WTC11 (cell line): Measurements from ENCODE around the gene NUB1. TPM values are rescaled to one million over a fixed set of nuclear protein-coding genes. Genes with fewer than 3 reads are reported as not detected.
A peak's percentile ranks its signal among the peaks of the same experiment; 100 is the strongest.

Source experiments
- ATF1 ChIP-seq: sonication (generic); formaldehyde crosslinking; IDR thresholded peaks from 2 replicates; pipeline ENCODE4 v1.8.1; 2023; ENCODE audit warnings: mild to moderate bottlenecking, moderate library complexity, missing genetic modification reagents
- CREM ChIP-seq: sonication (generic); formaldehyde crosslinking; IDR thresholded peaks from 2 replicates; pipeline ENCODE4 v1.8.1; 2022; ENCODE audit warnings: mild to moderate bottlenecking, missing genetic modification reagents, moderate library complexity
- ELF4 ChIP-seq: sonication (generic); formaldehyde crosslinking; IDR thresholded peaks from 2 replicates; pipeline ENCODE4 v1.8.1; 2022; ENCODE audit warnings: low read depth, mild to moderate bottlenecking, moderate library complexity, missing genetic modification reagents
- ESRRA ChIP-seq: sonication (generic); formaldehyde crosslinking; IDR thresholded peaks from 2 replicates; pipeline ENCODE4 v1.8.1; 2022; ENCODE audit warnings: mild to moderate bottlenecking, missing genetic modification reagents, borderline replicate concordance
- JAZF1 ChIP-seq: fragments of 250-450 bp; sonication (Bioruptor Pico); IDR thresholded peaks from 2 replicates; pipeline ENCODE4 v1.9.0; 2021; ENCODE audit warnings: moderate library complexity, mild to moderate bottlenecking, inconsistent platforms
- KAT7 ChIP-seq: sonication (generic); formaldehyde crosslinking; IDR thresholded peaks from 2 replicates; pipeline ENCODE4 v1.8.1; 2023; ENCODE audit warnings: missing genetic modification reagents, mild to moderate bottlenecking, borderline replicate concordance
- NR3C1 ChIP-seq: sonication (generic); formaldehyde crosslinking; conservative IDR thresholded peaks from 2 replicates; pipeline ENCODE4 v1.8.1; 2023; ENCODE audit warnings: low read depth, mild to moderate bottlenecking, missing genetic modification reagents
- OVOL2 ChIP-seq: fragments of 250-450 bp; sonication (Bioruptor Pico); IDR thresholded peaks from 2 replicates; pipeline ENCODE4 v1.9.0; 2021; ENCODE audit warnings: mild to moderate bottlenecking, borderline replicate concordance
- RELA ChIP-seq: sonication (generic); formaldehyde crosslinking; IDR thresholded peaks from 2 replicates; pipeline ENCODE4 v1.8.1; 2022; ENCODE audit warnings: missing genetic modification reagents, mild to moderate bottlenecking, borderline replicate concordance
- RORB ChIP-seq: fragments of 250-450 bp; sonication (Bioruptor Pico); IDR thresholded peaks from 2 replicates; pipeline ENCODE4 v1.9.0; 2021; ENCODE audit warnings: mild to moderate bottlenecking
- SMAD3 ChIP-seq: sonication (generic); formaldehyde crosslinking; IDR thresholded peaks from 2 replicates; pipeline ENCODE4 v1.8.0; 2022; ENCODE audit warnings: missing genetic modification reagents, mild to moderate bottlenecking, borderline replicate concordance
- TCF7 ChIP-seq: sonication (generic); formaldehyde crosslinking; IDR thresholded peaks from 2 replicates; pipeline ENCODE4 v1.8.0; 2022; ENCODE audit warnings: mild to moderate bottlenecking, low read depth, missing genetic modification reagents, moderate library complexity
- TEAD1 ChIP-seq: sonication (generic); formaldehyde crosslinking; IDR thresholded peaks from 2 replicates; pipeline ENCODE4 v1.8.0; 2022; ENCODE audit warnings: mild to moderate bottlenecking, missing genetic modification reagents
- ZBTB21 ChIP-seq: sonication (generic); formaldehyde crosslinking; IDR thresholded peaks from 2 replicates; pipeline ENCODE4 v1.8.1; 2023; ENCODE audit warnings: mild to moderate bottlenecking, missing genetic modification reagents, borderline replicate concordance
- ZNF121 ChIP-seq: sonication (generic); formaldehyde crosslinking; IDR thresholded peaks from 2 replicates; pipeline ENCODE4 v1.8.0; 2023; ENCODE audit warnings: missing genetic modification reagents
- ZNF219 ChIP-seq: sonication (generic); formaldehyde crosslinking; IDR thresholded peaks from 2 replicates; pipeline ENCODE4 v1.8.0; 2023; ENCODE audit warnings: missing genetic modification reagents, mild to moderate bottlenecking, borderline replicate concordance
- ZNF232 ChIP-seq: sonication (generic); formaldehyde crosslinking; IDR thresholded peaks from 2 replicates; pipeline ENCODE4 v1.8.0; 2022; ENCODE audit warnings: mild to moderate bottlenecking, missing genetic modification reagents
- ZNF317 ChIP-seq: sonication (generic); formaldehyde crosslinking; IDR thresholded peaks from 2 replicates; pipeline ENCODE4 v1.8.1; 2023; ENCODE audit warnings: low read depth, mild to moderate bottlenecking, moderate library complexity, missing genetic modification reagents, borderline replicate concordance
- ZNF396 ChIP-seq: fragments of 250-450 bp; sonication (Bioruptor Pico); IDR thresholded peaks from 2 replicates; pipeline ENCODE4 v1.8.0; 2021; ENCODE audit warnings: mild to moderate bottlenecking, moderate library complexity, borderline replicate concordance
- ZNF425 ChIP-seq: fragments of 250-450 bp; sonication (Bioruptor Pico); conservative IDR thresholded peaks from 2 replicates; pipeline ENCODE4 v1.9.0; 2021; ENCODE audit warnings: mild to moderate bottlenecking
- ZNF671 ChIP-seq: fragments of 250-450 bp; sonication (Bioruptor Pico); IDR thresholded peaks from 2 replicates; pipeline ENCODE4 v1.8.0; 2021; ENCODE audit warnings: mild to moderate bottlenecking
- total RNA-seq: library from RNA; stranded (reverse); gene quantifications from 3 replicates; pipeline ENCODE4 v1.2.3, GENCODE V29; 2021
- TF ChIP-seq, protein P1 (sequence below): sonication (generic); formaldehyde crosslinking; IDR thresholded peaks from 2 replicates; pipeline ENCODE4 v1.8.1; 2022; ENCODE audit warnings: mild to moderate bottlenecking, missing genetic modification reagents, moderate library complexity, borderline replicate concordance
- TF ChIP-seq, protein P2 (sequence below): sonication (generic); formaldehyde crosslinking; IDR thresholded peaks from 2 replicates; pipeline ENCODE4 v1.8.0; 2022; ENCODE audit warnings: mild to moderate bottlenecking, missing genetic modification reagents
- TF ChIP-seq, protein P3 (sequence below): fragments of 250-450 bp; sonication (Bioruptor Pico); IDR thresholded peaks from 2 replicates; pipeline ENCODE4 v2.1.2; 2022; ENCODE audit warnings: mild to moderate bottlenecking, moderate library complexity

NUB1 gene
- total RNA-seq, 1 experiment from 2014 or later: 38.3 TPM

GRCh38 chr7:151381348-151382078 is 39.9 kb downstream of the NUB1 start (continued):
- TF ChIP-seq, protein P1, sequence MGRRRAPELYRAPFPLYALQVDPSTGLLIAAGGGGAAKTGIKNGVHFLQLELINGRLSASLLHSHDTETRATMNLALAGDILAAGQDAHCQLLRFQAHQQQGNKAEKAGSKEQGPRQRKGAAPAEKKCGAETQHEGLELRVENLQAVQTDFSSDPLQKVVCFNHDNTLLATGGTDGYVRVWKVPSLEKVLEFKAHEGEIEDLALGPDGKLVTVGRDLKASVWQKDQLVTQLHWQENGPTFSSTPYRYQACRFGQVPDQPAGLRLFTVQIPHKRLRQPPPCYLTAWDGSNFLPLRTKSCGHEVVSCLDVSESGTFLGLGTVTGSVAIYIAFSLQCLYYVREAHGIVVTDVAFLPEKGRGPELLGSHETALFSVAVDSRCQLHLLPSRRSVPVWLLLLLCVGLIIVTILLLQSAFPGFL (CRISPR knock-in tag): no peak
- no peak for TF ChIP-seq TCF7 (CRISPR knock-in tag)
- no peak for TF ChIP-seq ZNF671 (CRISPR knock-in tag)
- TF ChIP-seq JAZF1 (CRISPR knock-in tag): no peak
- TF ChIP-seq KAT7: no peak
- TF ChIP-seq ZNF219 (CRISPR knock-in tag): no peak
- TF ChIP-seq ESRRA (CRISPR knock-in tag): no peak
- TF ChIP-seq ZNF396 (CRISPR knock-in tag): no peak
- no peak for TF ChIP-seq RORB (CRISPR knock-in tag)
- TF ChIP-seq ATF1 (CRISPR knock-in tag): 0 out of 2 replicates have a peak, but pooled peaks have one; percentile 60
- TF ChIP-seq RELA (CRISPR knock-in tag): peak; percentile 52; the same call in 1 of the 2 replicates
- TF ChIP-seq TEAD1: no peak
- TF ChIP-seq OVOL2 (CRISPR knock-in tag): no peak
- no peak for TF ChIP-seq ZNF317 (CRISPR knock-in tag)
- 0 out of 2 replicates have a peak, but pooled peaks have one; percentile 12 for TF ChIP-seq ZBTB21 (CRISPR knock-in tag)
- TF ChIP-seq NR3C1 (CRISPR knock-in tag): no peak
- no peak for TF ChIP-seq ZNF425
- no peak for TF ChIP-seq ZNF121 (CRISPR knock-in tag)
- no peak for TF ChIP-seq ZNF232 (CRISPR knock-in tag)
- TF ChIP-seq CREM (CRISPR knock-in tag): no peak; the same call in 1 of the 2 replicates
- TF ChIP-seq SMAD3 (CRISPR knock-in tag): no peak
- no peak for TF ChIP-seq ELF4 (CRISPR knock-in tag)
- TF ChIP-seq, protein P2, sequence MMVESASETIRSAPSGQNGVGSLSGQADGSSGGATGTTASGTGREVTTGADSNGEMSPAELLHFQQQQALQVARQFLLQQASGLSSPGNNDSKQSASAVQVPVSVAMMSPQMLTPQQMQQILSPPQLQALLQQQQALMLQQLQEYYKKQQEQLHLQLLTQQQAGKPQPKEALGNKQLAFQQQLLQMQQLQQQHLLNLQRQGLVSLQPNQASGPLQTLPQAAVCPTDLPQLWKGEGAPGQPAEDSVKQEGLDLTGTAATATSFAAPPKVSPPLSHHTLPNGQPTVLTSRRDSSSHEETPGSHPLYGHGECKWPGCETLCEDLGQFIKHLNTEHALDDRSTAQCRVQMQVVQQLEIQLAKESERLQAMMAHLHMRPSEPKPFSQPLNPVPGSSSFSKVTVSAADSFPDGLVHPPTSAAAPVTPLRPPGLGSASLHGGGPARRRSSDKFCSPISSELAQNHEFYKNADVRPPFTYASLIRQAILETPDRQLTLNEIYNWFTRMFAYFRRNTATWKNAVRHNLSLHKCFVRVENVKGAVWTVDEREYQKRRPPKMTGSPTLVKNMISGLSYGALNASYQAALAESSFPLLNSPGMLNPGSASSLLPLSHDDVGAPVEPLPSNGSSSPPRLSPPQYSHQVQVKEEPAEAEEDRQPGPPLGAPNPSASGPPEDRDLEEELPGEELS (CRISPR knock-in tag): peak; percentile 70; the same call in 1 of the 2 replicates
- TF ChIP-seq, protein P3, sequence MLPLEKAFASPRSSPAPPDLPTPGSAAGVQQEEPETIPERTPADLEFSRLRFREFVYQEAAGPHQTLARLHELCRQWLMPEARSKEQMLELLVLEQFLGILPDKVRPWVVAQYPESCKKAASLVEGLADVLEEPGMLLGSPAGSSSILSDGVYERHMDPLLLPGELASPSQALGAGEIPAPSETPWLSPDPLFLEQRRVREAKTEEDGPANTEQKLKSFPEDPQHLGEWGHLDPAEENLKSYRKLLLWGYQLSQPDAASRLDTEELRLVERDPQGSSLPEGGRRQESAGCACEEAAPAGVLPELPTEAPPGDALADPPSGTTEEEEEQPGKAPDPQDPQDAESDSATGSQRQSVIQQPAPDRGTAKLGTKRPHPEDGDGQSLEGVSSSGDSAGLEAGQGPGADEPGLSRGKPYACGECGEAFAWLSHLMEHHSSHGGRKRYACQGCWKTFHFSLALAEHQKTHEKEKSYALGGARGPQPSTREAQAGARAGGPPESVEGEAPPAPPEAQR: no peak
